NCI-H1417 (cell line): ENCODE measurements around the gene COL5A2.

ENCODE experiments used
- DNase-seq, 3 experiments: peaks; one replicate each; lab custom pipeline; 2025; lab: John Stamatoyannopoulos, UW

Gene COL5A2

DNA sequence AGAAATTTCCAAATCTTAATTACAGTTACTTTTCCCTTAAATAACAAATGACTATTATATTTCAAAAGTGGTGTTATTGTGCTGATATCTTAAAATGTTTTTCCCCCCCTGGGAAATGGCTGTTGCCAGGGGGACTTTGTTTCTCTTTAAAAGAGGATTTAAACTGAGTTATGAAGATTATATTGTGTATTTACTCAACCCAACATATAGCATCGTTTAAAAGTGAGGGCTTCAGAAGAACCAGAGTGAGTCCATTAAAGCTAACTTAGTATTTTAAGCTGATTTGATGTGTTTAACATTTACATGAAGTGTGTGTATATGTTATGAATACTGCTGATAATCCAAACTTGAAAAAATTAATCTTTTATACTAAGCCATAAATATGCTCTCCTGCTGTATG, 81.6 kb downstream of the COL5A2 start:
- no peak for DNase-seq

GRCh38 chr2:189096769-189097447, 82.7 kb downstream of the COL5A2 start:
- DNase-seq: no peak

- DNase-seq: no peak
These were observed 84.5 kb downstream of the COL5A2 start for GRCh38 chr2:189095101-189095500.

DNA sequence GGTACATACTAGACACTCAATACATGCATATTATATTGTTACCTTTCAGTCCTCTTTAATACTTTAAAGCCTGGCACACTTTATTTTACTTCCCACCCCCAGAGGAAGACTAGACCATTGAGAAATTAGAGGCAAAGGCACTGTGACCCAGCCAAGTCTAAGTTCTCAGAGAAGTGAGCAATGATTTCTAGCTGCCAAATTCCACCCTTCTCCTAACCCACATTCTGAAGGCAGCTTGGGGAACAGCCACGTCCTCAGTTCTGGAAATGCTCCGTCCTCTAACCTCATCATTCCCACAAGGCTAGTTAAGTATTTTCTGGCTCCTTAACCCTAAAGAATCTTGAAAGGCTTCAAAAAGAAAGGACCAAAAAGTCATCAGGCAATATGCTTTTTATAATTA, 86.6 kb downstream of the COL5A2 start:
- no peak for DNase-seq

DNA sequence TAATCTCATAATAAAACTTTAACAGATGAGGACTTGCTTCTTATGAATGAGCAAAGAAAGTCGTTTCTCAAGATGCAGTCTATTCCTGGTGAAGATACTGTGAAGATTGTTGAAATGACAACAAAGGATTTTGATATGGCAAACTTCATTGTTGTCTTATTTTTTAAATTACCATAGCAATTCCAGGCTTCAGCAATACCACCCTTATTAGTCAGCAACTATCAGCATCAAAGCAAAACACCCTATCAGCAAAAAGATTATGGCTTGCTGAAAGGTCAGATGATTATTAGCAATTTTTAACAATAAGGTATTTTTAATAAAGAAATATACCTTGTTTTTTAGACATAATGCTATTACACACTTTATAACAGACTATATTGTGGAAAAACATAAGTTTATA, 88.3 kb downstream of the COL5A2 start:
- no peak for DNase-seq

DNA sequence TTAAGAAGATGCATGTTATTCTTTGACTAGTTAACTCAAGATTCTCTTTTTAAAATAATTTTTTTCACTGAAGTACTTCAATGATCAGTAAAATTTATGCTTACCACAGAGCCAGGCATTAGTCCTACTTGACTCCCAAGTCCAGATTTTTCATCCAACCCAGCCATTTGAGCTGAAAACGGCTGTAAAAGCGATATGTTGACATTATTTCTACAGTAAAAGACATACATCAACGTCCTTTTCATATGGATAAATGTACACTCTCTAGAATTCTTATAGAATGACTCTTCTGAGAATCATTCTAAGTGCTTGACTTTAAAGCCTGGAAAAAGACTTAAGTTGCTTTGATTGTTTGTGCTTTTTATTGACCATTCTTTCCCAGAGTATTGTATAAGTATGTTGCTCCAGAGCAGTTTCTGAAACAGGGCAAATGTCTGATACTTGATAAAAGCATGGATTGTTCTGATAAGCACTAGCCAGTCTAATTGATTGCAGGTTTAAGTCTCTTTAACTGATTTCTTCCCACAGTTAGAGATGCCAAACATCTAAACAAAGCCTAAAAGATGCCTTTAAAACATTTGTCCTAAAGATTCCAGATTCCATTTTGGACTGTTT, 90.9 kb downstream of the COL5A2 start:
- DNase-seq: no peak

DNA sequence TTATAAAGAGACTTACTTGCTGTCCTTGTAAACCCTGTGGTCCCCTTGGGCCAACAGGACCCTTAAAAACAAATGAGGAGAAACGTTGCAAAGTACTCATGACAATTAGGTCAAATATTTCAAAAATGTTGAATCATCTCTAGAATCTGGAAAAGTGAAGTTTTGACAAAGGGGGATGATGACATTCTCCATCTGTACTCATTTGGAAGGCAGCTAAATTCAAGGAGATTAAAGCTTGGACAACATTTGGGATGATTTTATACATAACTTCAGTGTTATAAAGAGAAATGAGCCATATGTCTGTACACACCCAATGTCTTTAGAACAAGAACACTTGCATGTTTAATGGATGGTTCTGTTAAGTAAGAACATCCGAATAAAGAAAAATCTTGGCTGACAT, 92.9 kb downstream of the COL5A2 start:
- no peak for DNase-seq

- no peak for DNase-seq
These were observed 93.3 kb downstream of the COL5A2 start for GRCh38 chr2:189086250-189086649.

DNA sequence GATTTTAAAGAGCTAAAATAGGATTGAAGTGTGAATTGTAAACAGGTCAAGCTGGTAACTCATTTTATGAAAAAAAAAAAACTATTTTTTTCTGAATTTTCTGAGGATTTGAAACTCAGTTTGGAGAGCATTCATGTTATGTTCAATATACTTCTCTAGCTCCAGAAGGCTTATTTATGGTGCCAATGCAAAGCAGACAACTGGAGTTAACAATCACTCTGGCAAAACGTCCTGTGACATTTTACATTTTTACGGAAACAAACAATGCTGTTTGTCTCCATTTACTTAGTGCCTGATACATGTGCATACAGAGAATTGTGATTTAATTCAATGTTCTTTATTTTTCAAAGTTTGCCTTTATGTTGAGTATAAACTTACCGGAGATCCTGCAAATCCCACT, 96.0 kb downstream of the COL5A2 start:
- DNase-seq: no peak

DNA sequence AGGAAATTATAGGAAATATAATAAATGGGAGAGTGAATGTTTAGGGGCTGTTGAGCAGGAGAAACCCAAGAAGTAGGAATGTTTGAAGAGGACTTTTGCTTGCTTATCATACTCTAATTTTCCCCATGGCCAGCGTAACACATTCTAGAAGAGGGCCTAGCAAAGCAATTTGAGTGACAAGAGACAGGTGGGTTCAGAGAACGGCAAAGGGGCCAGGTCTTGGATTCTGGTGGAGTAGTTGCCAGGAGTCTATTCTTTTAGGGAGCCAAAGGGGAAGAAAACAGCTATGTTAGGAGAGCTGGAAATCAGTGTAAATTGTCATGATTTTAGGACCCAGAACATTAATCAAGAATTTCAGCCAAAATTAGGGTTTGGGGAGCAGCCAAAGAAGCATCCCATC, 96.5 kb downstream of the COL5A2 start:
- no peak for DNase-seq

- no peak for DNase-seq
These were observed 97.1 kb downstream of the COL5A2 start for GRCh38 chr2:189082376-189082975.

DNA sequence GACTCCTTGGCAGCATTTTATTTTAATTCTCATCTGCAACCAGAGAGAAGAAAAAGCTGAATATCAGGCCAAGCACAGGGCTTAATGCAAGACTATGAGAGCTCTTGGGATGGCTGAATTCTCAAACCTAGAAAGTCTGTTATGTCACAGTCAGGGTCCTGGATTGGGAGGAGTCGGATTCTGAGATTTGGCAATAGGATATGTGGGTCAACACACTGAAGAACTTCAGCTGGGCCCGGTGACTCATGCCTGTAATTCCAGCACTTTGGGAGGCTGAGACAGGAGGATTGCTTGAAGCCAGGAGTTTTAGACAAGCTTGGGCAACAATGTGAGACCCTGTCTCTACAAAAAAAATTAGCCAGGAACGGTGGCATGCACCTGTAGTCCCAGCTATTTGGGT, 103.0 kb downstream of the COL5A2 start:
- no peak for DNase-seq

- no peak for DNase-seq
These were observed 103.4 kb downstream of the COL5A2 start for GRCh38 chr2:189076120-189076519.

- no peak for DNase-seq
These were observed 105.1 kb downstream of the COL5A2 start for GRCh38 chr2:189074506-189074905.

DNA sequence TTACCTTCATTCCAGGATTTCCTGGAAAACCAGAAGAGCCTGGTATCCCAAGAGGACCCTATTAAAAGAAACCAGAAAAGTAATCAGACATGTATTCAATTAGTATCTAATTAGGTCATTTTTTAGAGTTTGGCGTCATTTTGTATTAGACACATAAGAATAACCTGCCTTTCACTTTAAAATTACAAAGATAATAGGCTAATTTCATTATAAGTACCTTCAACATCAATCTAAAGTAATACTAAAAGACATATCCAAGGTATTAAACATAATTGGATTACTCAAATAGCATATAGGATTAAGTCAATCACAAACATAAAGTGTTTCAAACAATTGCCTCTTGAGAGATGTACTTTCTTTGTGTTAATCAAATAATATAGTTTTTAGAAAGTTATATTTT, 107.5 kb downstream of the COL5A2 start:
- DNase-seq: no peak

GRCh38 chr2:189069855-189070619, 109.5 kb downstream of the COL5A2 start:
- no peak for DNase-seq

DNA sequence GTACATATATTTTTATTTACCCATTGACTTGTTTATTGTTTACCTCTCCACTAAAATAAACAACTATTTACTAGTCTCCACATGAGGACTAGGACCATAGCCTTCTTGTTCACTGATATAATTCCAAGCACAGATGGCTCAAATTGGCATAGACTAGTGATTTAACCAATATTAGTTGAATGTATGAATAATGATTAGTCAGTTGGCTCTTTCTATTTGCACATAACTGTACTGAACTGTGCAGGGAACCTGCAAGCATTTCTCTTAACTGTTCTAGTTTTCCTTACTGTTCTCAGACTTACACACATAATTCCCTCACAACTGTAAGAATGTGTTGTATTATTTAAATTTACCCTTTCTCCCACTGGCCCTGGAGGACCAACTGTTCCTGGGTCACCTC, 113.5 kb downstream of the COL5A2 start:
- no peak for DNase-seq

DNA sequence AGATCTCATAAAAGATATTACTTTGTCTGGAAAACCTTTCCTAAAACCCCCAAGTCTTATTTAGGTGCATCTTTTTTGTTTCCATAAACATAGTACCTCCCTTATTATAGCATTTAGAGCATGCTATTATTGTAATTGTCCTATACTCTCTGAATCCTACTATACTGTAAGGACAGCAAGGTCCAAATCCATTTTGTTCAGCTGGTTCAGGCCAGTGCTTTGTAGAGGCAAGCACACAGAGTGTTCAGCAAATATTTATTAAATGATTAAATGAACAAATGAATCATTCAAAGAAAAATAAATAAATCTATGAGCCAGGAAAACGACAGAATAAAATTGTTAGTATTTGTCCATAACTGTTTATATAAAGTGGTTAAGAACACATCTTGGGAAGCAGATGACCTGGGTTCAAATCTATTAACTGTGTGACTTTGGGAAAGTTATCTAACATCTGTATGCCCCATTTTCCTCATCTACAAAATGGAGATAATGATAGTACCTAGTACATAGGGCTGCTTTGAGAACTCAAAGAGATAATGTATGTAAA, 119.4 kb downstream of the COL5A2 start:
- no peak for DNase-seq

DNA sequence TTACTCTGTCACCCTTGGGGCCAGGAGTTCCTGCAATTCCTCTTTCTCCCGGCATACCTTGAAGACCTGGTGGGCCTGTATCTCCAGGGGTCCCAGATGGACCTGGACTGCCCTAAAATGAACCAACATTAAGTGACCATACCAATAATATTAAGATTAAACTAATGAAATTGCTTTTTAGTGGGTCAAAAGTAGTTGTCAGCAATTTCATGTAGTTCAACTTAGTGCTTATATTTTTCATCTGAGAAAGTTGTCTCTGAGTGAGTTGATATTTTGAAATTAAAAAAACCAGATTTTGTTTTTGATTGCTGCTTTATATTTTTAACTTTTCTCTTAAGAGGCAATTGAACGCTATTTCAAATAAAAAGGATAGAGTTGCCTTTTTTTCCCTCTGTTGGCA, 122.2 kb downstream of the COL5A2 start:
- DNase-seq: no peak

- peak in 1 of 3 experiments; percentile 34 for DNase-seq
These were observed 123.1 kb downstream of the COL5A2 start for GRCh38 chr2:189056200-189057106.

GRCh38 chr2:189050165-189050712, 129.3 kb downstream of the COL5A2 start:
- DNase-seq: no peak
